Bronchial epithelial cell (primary cell): ENCODE results near the gene DCAF4. TPM values are rescaled to one million over a fixed set of nuclear protein-coding genes. Genes with fewer than 3 reads are reported as not detected.
"Not testable (repeated sequence)": the region's sequence is repeated elsewhere in the genome, so short reads cannot be mapped to it uniquely, and the experiment has no call there.

Source experiments
- DNase-seq: peaks from one replicate; pipeline ENCODE4 v3.0.0-alpha.2; 2010; ENCODE audit warnings: low read depth
- FAIRE-seq: peaks from 2 replicates; lab custom pipeline; 2011; peaks lifted over from hg19 to GRCh38; lab: Jason Lieb, UNC
- H3K27me3 ChIP-seq: 2 replicates; pipeline ENCODE4 v1.5.1; 2011; ENCODE audit warnings: low read length; ENCODE audit not compliant: control insufficient read depth, insufficient read depth
- H3K36me3 ChIP-seq: 2 replicates; pipeline ENCODE4 v1.5.1; 2011; ENCODE audit warnings: low read length; ENCODE audit not compliant: control insufficient read depth, insufficient read depth
- H3K4me3 ChIP-seq: 2 replicates; pipeline ENCODE4 v1.5.1; 2011; ENCODE audit warnings: mild to moderate bottlenecking, low read depth, low read length, control low read depth
- total RNA-seq: library from RNA; depleted of rRNA; stranded (reverse); fragments of >200 nt; gene quantifications from 2 replicates; pipeline ENCODE4 v1.2.1, GENCODE V29; 2014
- TF ChIP-seq, protein P1 (sequence below): IDR thresholded peaks from 2 replicates; pipeline ENCODE4 v1.5.1; 2011; ENCODE audit warnings: mild to moderate bottlenecking, moderate library complexity, low read length, control low read depth, inconsistent platforms; ENCODE audit not compliant: insufficient read depth, severe bottlenecking

The DCAF4 gene
- total RNA-seq, 1 donor from 2014 or later, result 14.0 TPM

DNA sequence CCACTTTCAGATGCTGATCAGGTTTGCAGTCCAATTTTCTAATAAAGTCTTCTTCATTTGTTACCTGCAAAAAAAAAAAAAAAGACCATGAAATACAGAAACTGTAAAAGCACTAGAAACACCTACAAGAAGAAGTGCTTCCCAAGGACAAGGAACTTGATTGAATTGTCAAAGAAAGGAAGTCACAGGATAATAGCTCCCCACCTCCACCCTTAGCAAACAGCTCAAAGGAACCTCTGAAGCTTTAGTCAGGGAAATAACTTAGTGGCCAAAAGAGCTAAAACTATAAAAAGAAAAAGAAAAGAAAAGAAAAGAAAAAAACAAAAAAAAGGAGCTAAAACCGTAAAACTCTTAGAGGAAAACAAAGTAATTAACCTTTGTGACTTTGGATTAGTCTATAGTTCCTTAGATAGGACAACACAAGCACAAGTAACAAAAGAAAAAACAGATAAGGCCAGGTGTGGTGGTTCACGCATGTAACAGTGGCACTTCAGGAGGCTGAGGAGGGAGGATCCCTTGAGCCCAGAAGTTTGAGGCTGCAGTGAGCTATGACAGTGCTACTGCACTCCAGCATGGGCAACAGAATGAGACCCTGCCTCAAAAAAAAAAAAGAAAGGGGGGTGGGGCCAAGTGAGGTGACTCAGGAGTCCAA, 72.1 kb downstream of the DCAF4 start:
- Histone ChIP-seq H3K27me3 (no peaks in the 10 kb centered on the region), H3K36me3 (peaks cover 11% of the 10 kb centered on the region), H3K4me3 (no peak overlapping the region)
- DNase-seq, result no peak
- TF ChIP-seq, protein P1, sequence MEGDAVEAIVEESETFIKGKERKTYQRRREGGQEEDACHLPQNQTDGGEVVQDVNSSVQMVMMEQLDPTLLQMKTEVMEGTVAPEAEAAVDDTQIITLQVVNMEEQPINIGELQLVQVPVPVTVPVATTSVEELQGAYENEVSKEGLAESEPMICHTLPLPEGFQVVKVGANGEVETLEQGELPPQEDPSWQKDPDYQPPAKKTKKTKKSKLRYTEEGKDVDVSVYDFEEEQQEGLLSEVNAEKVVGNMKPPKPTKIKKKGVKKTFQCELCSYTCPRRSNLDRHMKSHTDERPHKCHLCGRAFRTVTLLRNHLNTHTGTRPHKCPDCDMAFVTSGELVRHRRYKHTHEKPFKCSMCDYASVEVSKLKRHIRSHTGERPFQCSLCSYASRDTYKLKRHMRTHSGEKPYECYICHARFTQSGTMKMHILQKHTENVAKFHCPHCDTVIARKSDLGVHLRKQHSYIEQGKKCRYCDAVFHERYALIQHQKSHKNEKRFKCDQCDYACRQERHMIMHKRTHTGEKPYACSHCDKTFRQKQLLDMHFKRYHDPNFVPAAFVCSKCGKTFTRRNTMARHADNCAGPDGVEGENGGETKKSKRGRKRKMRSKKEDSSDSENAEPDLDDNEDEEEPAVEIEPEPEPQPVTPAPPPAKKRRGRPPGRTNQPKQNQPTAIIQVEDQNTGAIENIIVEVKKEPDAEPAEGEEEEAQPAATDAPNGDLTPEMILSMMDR, result no peak
- FAIRE-seq, result no peak

DNA sequence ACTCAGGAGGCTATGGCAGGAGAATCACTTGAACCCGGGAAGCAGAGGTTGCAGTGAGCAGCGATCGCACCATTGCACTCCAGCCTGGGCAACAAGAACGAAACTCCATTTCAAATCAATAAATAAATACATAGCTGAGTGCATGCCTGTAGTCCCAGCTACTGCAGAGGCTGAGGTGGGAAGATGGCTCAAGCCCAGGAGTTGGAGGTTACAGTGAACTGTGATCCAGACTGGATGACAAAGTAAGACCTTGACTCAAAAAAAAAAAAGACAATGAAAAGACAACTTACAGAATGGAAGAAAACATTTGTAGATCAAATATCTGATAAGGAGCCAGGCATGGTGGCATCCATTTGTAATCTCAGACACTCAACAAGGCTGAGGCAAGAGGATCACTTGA, 73.1 kb downstream of the DCAF4 start:
- no peak overlapping the region for H3K4me3 ChIP-seq
- DNase-seq, result no peak
- H3K36me3 ChIP-seq, result peaks cover 8% of the 10 kb centered on the region
- FAIRE-seq, result no peak
- H3K27me3 ChIP-seq, result no peaks in the 10 kb centered on the region
- TF ChIP-seq, protein P1, result no peak

DNA sequence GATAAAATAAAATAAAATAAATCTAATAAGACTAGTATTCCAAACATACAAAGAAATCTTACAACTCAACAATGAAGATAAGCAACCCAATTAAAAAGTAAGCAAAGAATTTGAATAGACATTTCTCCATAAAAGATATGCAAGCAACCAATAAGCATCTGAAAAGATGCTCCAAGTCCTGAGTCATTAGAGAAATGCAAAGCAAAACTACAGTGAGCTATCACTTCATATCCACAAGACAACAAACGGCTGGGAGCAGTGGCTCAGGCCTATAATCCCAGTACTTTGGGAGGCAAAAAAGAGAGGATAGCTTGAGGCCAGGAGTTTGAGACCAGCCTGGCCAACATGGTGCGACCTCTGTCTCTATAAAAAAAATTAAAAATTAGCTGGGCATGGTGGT, 73.8 kb downstream of the DCAF4 start:
- no peak for FAIRE-seq
- Histone ChIP-seq H3K27me3 (no peaks in the 10 kb centered on the region), H3K4me3 (no peak overlapping the region), H3K36me3 (peaks cover 6% of the 10 kb centered on the region)
- no peak for DNase-seq
- TF ChIP-seq, protein P1, result no peak

DNA sequence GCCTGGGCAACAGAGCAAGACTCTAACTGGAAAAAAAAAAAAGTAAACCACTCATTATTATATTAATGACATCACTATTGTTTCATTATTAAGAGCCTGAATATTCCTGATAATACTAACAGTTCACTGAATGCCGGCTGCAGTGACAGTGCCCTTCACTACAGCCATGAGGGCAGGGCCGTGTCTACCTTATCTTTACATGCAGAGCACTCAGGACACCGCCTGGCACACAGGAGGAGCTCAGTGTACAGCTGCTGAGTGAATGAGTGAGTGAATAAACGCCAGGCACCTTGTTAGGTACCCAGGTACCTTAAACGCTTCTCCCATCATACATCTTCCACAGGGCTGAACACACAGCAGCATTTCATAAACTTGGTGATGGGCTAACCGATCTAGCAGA, 77.4 kb downstream of the DCAF4 start:
- DNase-seq (no peak), FAIRE-seq (no peak)
- Histone ChIP-seq H3K27me3 (no peaks in the 10 kb centered on the region), H3K36me3 (peaks cover 3% of the 10 kb centered on the region), H3K4me3 (no peak overlapping the region)
- TF ChIP-seq, protein P1, result no peak

DNA sequence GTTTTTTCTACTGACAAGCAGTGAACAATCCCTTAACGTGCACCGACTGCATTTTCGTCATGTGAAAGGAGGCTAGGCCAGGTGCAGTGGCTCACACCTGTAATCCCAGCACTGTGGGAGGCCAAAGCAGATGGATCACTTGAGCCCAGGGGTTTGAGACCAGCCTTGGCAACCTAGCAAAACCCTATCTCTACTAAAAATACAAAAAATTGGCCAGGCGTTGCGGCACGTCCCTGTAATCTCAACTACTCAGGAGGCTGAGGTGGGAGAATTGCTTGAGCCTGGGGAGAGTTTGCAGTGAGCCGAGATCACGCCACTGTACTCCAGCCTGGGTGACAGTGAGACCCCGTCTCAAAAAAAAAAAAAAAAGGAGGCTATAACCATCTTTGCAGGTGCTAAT, 78.4 kb downstream of the DCAF4 start:
- FAIRE-seq, H3K27me3 ChIP-seq, DNase-seq, H3K4me3 ChIP-seq, H3K36me3 ChIP-seq: not testable (repeated sequence)

DNA sequence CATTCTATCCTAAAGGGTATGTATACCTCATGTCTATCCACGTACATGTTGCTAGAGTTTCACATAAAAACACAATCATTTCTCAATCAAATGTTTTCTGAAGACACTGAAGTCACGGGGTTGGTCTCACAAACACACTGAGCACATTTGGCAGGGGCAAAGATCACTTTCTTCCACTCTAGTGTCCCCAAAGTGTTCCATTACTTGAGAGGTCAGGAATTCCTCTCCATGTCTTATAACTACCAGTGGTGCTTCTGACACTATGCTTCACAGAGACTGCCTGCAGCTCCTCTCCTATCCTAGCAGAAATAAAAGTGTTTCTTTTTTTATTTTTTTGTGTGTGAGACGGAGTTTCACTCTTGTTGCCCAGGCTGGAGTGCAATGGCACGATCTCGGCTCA, 81.6 kb downstream of the DCAF4 start:
- no peaks in the 10 kb centered on the region for H3K27me3 ChIP-seq
- TF ChIP-seq, protein P1, result no peak
- no peak for DNase-seq
- peaks cover 3% of the 10 kb centered on the region for H3K36me3 ChIP-seq
- no peak for FAIRE-seq
- no peak overlapping the region for H3K4me3 ChIP-seq
